WTC11 (cell line): ENCODE data around the gene ZNF628. TPM values are rescaled to one million over a fixed set of nuclear protein-coding genes. Genes with fewer than 3 reads are reported as not detected.

Experiments used
- ATAC-seq: fragments of 200-7000 bp; cut with Tn5 transposase; 2 replicates; pipeline ENCODE4 v1.10.0; 2021; ENCODE audit warnings: mild to moderate bottlenecking, moderate library complexity
- CTCF ChIA-PET: fragments of 300-600 bp; sonication (Branson Sonifier 250); formaldehyde crosslinking; loops from one replicate; lab custom pipeline; 2021; ENCODE audit warnings: antibody characterized with exemption; lab: Charles Lee
- POLR2A ChIA-PET: fragments of 350-600 bp; sonication (Branson Sonifier 250); formaldehyde crosslinking; loops from one replicate; lab custom pipeline; 2021; ENCODE audit warnings: antibody characterized with exemption; lab: Charles Lee
- DNase-seq: peaks from one replicate; pipeline ENCODE4 v3.0.0; 2021; ENCODE audit warnings: low spot score
- H3K27ac Mint-ChIP-seq: 2 replicates; pipeline ENCODE4 v1.8.0; 2021; ENCODE audit warnings: mixed read lengths
- H3K27me3 Mint-ChIP-seq: 2 replicates; pipeline ENCODE4 v1.8.0; 2021; ENCODE audit warnings: low read depth, mild to moderate bottlenecking, moderate library complexity, mixed read lengths
- H3K36me3 Mint-ChIP-seq: 2 replicates; pipeline ENCODE4 v1.8.0; 2021; ENCODE audit warnings: mixed read lengths
- H3K4me1 Mint-ChIP-seq: 2 replicates; pipeline ENCODE4 v1.8.0; 2022; ENCODE audit warnings: mixed read lengths
- H3K4me3 Mint-ChIP-seq: 2 replicates; pipeline ENCODE4 v1.8.0; 2021; ENCODE audit warnings: mild to moderate bottlenecking, moderate library complexity, mixed read lengths
- H3K9me3 Mint-ChIP-seq: 2 replicates; pipeline ENCODE4 v1.8.0; 2021; ENCODE audit warnings: mixed read lengths
- CBFB ChIP-seq: sonication (generic); formaldehyde crosslinking; IDR thresholded peaks from 2 replicates; pipeline ENCODE4 v1.8.1; 2022; ENCODE audit warnings: mild to moderate bottlenecking, low read depth, missing genetic modification reagents
- E2F1 ChIP-seq: sonication (generic); formaldehyde crosslinking; IDR thresholded peaks from 2 replicates; pipeline ENCODE4 v1.8.0; 2022; ENCODE audit warnings: mild to moderate bottlenecking, missing genetic modification reagents
- ERG ChIP-seq: fragments of 250-450 bp; sonication (Bioruptor Pico); IDR thresholded peaks from 2 replicates; pipeline ENCODE4 v1.8.0; 2021; ENCODE audit warnings: mild to moderate bottlenecking
- FOXP4 ChIP-seq: sonication (generic); formaldehyde crosslinking; IDR thresholded peaks from 2 replicates; pipeline ENCODE4 v1.8.0; 2022; ENCODE audit warnings: mild to moderate bottlenecking, missing genetic modification reagents
- GTF2I ChIP-seq: fragments of 250-450 bp; sonication (Bioruptor Pico); conservative IDR thresholded peaks from 2 replicates; pipeline ENCODE4 v1.4.0; 2021; ENCODE audit warnings: mild to moderate bottlenecking
- JUN ChIP-seq: sonication (generic); formaldehyde crosslinking; IDR thresholded peaks from 2 replicates; pipeline ENCODE4 v1.8.0; 2023; ENCODE audit warnings: mild to moderate bottlenecking, missing genetic modification reagents
- NFATC4 ChIP-seq: fragments of 250-450 bp; sonication (Bioruptor Pico); IDR thresholded peaks from 2 replicates; pipeline ENCODE4 v1.9.0; 2021; ENCODE audit warnings: mild to moderate bottlenecking
- NFE2L1 ChIP-seq: sonication (generic); formaldehyde crosslinking; IDR thresholded peaks from 2 replicates; pipeline ENCODE4 v1.8.1; 2023; ENCODE audit warnings: missing genetic modification reagents
- PRDM15 ChIP-seq: sonication (generic); formaldehyde crosslinking; IDR thresholded peaks from 2 replicates; pipeline ENCODE4 v1.8.0; 2022; ENCODE audit warnings: missing genetic modification reagents
- PRRX2 ChIP-seq: fragments of 250-450 bp; sonication (Bioruptor Pico); IDR thresholded peaks from 2 replicates; pipeline ENCODE4 v1.8.0; 2021; ENCODE audit warnings: mild to moderate bottlenecking
- SMAD3 ChIP-seq: sonication (generic); formaldehyde crosslinking; IDR thresholded peaks from 2 replicates; pipeline ENCODE4 v1.8.0; 2022; ENCODE audit warnings: missing genetic modification reagents, mild to moderate bottlenecking, borderline replicate concordance
- SP1 ChIP-seq: sonication (generic); formaldehyde crosslinking; conservative IDR thresholded peaks from 2 replicates; pipeline ENCODE4 v1.8.1; 2022; ENCODE audit warnings: missing genetic modification reagents
- ZMAT4 ChIP-seq: fragments of 250-450 bp; sonication (Bioruptor Pico); IDR thresholded peaks from 2 replicates; pipeline ENCODE4 v1.9.0; 2021; ENCODE audit warnings: mild to moderate bottlenecking
- ZNF281 ChIP-seq: sonication (generic); formaldehyde crosslinking; IDR thresholded peaks from 2 replicates; pipeline ENCODE4 v1.8.0; 2023; ENCODE audit warnings: mild to moderate bottlenecking, missing genetic modification reagents
- ZNF396 ChIP-seq: fragments of 250-450 bp; sonication (Bioruptor Pico); IDR thresholded peaks from 2 replicates; pipeline ENCODE4 v1.8.0; 2021; ENCODE audit warnings: mild to moderate bottlenecking, moderate library complexity, borderline replicate concordance
- ZNF532 ChIP-seq: fragments of 250-450 bp; sonication (Bioruptor Pico); IDR thresholded peaks from 2 replicates; pipeline ENCODE4 v1.9.0; 2021; ENCODE audit warnings: mild to moderate bottlenecking, borderline replicate concordance
- total RNA-seq: library from RNA; stranded (reverse); gene quantifications from 3 replicates; pipeline ENCODE4 v1.2.3, GENCODE V29; 2021

The ZNF628 gene
- total RNA-seq, 1 experiment from 2014 or later: 23.6 TPM

GRCh38 chr19:55528030-55528803 lies 51.8 kb downstream of the ZNF628 start (continued):
- no peak for TF ChIP-seq ERG (CRISPR knock-in tag)
- TF ChIP-seq ZNF396 (CRISPR knock-in tag): no peak
- TF ChIP-seq FOXP4: no peak
- TF ChIP-seq NFE2L1 (CRISPR knock-in tag): no peak

- Mint-ChIP-seq H3K9me3 (no peaks in the 10 kb centered on the region), H3K27me3 (0 out of 2 replicates have a peak, but pooled peaks cover under 1% of the 10 kb centered on the region), H3K27ac (no peak overlapping the region), H3K4me3 (no peak overlapping the region), H3K4me1 (no peaks in the 10 kb centered on the region; the same call in 1 of the 2 replicates), H3K36me3 (no peaks in the 10 kb centered on the region)
- TF ChIP-seq PRRX2 (CRISPR knock-in tag): no peak
- no peak for TF ChIP-seq CBFB
- no peak for TF ChIP-seq ZNF396 (CRISPR knock-in tag)
- no peak for DNase-seq
- no peak for ATAC-seq
- CTCF ChIA-PET: no interaction called here
- POLR2A ChIA-PET: no interaction called here
These were observed 53.3 kb downstream of the ZNF628 start for GRCh38 chr19:55529636-55530234.

- H3K27me3 Mint-ChIP-seq: no peaks in the 10 kb centered on the region
- ChIA-PET CTCF (no interaction called here), POLR2A (no interaction called here)
- no peak overlapping the region for H3K4me3 Mint-ChIP-seq
- no peaks in the 10 kb centered on the region for H3K4me1 Mint-ChIP-seq
- H3K9me3 Mint-ChIP-seq: no peaks in the 10 kb centered on the region
- no peak overlapping the region for H3K27ac Mint-ChIP-seq
- DNase-seq: no peak
- ATAC-seq: no peak
- H3K36me3 Mint-ChIP-seq: no peaks in the 10 kb centered on the region
- TF ChIP-seq ZNF532 (CRISPR knock-in tag): no peak
- TF ChIP-seq ZMAT4 (CRISPR knock-in tag): no peak
- no peak for TF ChIP-seq SP1 (CRISPR knock-in tag)
- TF ChIP-seq JUN (CRISPR knock-in tag): no peak
- TF ChIP-seq PRDM15 (CRISPR knock-in tag): no peak
- TF ChIP-seq E2F1: no peak
- TF ChIP-seq SMAD3 (CRISPR knock-in tag): no peak
- TF ChIP-seq NFATC4 (CRISPR knock-in tag): no peak
- TF ChIP-seq ZNF281 (CRISPR knock-in tag): no peak
- TF ChIP-seq GTF2I (CRISPR knock-in tag): no peak
These were observed 54.6 kb downstream of the ZNF628 start for GRCh38 chr19:55530996-55531395.
